ENCODE measurements around the gene MS4A6A. TPM values are rescaled to one million over a fixed set of nuclear protein-coding genes. Genes with fewer than 3 reads are reported as not detected.
A peak's percentile ranks its signal among the peaks of the same experiment; 100 is the strongest.
"Not testable (repeated sequence)": the region's sequence is repeated elsewhere in the genome, so short reads cannot be mapped to it uniquely, and the experiment has no call there.

The MS4A6A gene
- total RNA-seq, 2 experiments from 2014 or later: not detected

DNA sequence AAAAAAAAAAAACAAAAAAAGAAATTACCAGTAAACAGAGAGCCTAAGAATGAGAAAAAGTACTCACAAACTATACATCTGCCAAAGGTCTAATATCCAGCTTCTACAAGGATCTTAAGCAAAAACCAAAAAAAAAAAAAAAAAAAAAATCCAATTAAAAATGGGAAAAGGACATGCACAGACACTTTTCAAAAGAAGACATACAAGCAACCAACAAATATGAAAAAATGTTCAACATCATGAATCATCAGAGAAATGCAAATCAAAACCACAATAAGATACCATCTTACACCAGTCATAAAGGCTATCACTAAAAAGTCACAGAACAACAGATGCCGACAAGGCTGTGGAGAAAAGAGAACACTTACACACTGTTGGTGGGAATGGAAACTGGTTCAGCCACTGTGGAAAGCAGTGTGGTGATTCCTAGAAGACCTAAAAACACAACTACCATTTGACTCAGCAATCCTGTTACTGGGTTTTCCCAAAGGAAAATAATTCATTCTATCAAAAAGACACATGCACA is 18.3 kb downstream of the MS4A6A start:
- Mint-ChIP-seq H3K4me3 (no peak overlapping the region), H3K4me1 (peaks cover 9% of the 10 kb centered on the region), H3K9me3 (peaks cover 15% of the 10 kb centered on the region), H3K36me3 (no peaks in the 10 kb centered on the region), H3K27ac (peak overlapping the region; percentile 79), H3K27me3 (peaks cover 28% of the 10 kb centered on the region)
- DNase-seq: peak; percentile 17

DNA sequence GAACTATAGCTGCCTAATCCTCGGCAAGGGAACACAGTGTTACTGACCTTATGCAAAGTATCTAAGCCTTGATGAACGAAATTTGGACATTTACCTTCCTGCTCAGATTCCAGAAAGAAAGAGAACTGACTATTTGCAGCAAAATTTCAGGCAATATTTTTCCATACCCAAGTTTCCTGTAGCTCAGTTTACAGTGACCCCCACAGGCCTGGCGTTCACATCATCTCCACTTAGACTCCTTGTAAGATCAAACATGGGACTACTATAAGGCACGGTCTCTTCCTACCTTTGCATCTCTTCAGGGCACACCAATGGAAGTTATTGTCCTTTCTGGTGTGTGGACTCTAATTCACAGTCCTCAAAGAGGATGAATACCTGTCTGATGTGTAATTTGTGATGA is 21.1 kb downstream of the MS4A6A start:
- Mint-ChIP-seq H3K36me3 (no peaks in the 10 kb centered on the region), H3K27ac (no peak overlapping the region), H3K27me3 (peaks cover 36% of the 10 kb centered on the region), H3K9me3 (peaks cover 7% of the 10 kb centered on the region), H3K4me1 (peaks cover 9% of the 10 kb centered on the region), H3K4me3 (no peak overlapping the region)
- DNase-seq: no peak

DNA sequence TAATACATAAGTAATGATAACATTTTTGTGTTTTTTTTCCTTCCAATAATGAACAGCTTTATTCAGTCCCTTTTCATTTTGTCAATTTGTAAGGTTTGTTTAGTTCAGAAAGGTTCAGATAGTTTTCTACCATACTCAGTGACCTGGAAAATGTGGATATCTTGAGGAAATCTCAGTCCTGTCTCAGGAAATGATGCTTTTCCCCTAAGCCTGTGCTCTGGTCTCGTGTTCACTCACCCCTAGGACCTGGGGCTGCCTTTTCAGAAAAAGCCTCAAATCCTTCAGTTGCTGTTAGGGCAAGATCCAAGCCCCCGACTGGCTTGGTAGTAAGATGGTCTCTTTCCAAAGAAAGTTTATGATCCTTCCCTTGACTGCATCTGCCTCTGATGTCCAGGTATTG is 21.8 kb downstream of the MS4A6A start:
- no peak overlapping the region for H3K4me3 Mint-ChIP-seq
- H3K4me1 Mint-ChIP-seq: peaks cover 9% of the 10 kb centered on the region
- H3K36me3 Mint-ChIP-seq: no peaks in the 10 kb centered on the region

DNA sequence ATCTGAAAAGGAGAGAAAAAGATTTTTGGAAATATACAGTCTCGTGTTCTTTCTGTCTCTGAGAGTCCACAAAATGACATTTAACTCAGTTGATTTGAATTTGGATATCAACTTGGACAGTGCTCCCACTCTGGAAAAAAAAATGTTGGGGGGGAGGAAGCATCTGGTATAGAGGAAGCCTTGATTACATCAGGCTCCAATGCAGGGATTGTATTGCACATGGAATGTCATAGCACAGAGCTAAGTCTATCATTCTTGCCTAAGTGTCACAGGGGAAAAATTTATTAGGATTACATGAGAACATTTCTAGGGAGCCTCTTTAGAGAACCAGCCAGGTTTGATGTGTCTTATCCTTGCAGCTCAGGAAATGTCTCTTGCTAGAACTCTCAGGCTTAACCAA is 23.0 kb downstream of the MS4A6A start:
- Mint-ChIP-seq H3K4me3 (no peak overlapping the region), H3K9me3 (peaks cover 4% of the 10 kb centered on the region), H3K27me3 (peaks cover 24% of the 10 kb centered on the region), H3K4me1 (no peaks in the 10 kb centered on the region), H3K36me3 (no peaks in the 10 kb centered on the region), H3K27ac (no peak overlapping the region)
- no peak for DNase-seq

More for the DNA sequence above, 21.8 kb downstream of the MS4A6A start:
- Mint-ChIP-seq H3K9me3 (peaks cover 8% of the 10 kb centered on the region), H3K27me3 (peaks cover 31% of the 10 kb centered on the region), H3K27ac (no peak overlapping the region)
- no peak for DNase-seq

DNA sequence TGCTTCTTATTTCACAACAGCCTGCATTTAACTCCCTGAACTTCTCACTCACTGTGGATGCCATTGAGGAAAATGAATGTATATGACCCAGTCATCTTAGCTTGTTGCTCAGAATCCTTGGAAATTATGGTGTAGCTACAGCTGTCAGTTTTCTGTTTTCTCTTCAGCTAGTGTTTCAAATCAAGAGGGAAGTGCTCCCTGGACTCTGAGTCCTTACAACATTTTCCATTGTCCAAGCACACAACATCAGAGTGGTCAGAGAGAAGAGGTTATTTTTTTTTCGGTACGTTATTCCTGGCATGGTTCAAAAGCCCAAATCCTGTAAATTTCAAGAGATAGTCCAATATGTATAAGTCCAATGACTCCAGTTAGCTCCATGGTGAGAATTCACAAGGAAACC is 23.6 kb downstream of the MS4A6A start:
- H3K27ac Mint-ChIP-seq: no peak overlapping the region
- peaks cover 23% of the 10 kb centered on the region for H3K27me3 Mint-ChIP-seq
- H3K4me1 Mint-ChIP-seq: no peaks in the 10 kb centered on the region
- peaks cover 3% of the 10 kb centered on the region for H3K9me3 Mint-ChIP-seq
- H3K36me3 Mint-ChIP-seq: no peaks in the 10 kb centered on the region
- H3K4me3 Mint-ChIP-seq: no peak overlapping the region
- DNase-seq: no peak

DNA sequence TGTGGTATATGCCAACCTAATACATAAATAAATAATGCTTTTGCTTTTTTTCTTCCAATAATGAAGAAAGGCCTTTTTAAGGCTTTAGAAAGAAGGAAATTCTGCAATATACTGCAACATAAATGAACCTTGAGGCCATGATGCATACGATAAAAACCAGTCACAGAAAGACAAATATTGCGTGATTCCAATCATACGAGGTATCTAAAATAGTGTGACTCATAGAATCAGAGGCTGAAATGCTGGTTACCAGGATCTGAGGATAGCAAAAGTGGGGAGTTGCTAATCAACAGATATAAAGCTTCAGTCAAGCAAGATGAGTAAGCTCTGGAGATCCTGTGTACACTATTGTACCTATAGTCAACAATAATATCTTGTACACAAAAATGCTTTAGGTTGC is 24.2 kb downstream of the MS4A6A start:
- no peak overlapping the region for H3K27ac Mint-ChIP-seq
- no peak for DNase-seq
- H3K36me3 Mint-ChIP-seq: no peaks in the 10 kb centered on the region
- H3K27me3 Mint-ChIP-seq: peaks cover 23% of the 10 kb centered on the region
- H3K4me1 Mint-ChIP-seq: no peaks in the 10 kb centered on the region
- H3K4me3 Mint-ChIP-seq: no peak overlapping the region
- H3K9me3 Mint-ChIP-seq: peaks cover 3% of the 10 kb centered on the region

DNA sequence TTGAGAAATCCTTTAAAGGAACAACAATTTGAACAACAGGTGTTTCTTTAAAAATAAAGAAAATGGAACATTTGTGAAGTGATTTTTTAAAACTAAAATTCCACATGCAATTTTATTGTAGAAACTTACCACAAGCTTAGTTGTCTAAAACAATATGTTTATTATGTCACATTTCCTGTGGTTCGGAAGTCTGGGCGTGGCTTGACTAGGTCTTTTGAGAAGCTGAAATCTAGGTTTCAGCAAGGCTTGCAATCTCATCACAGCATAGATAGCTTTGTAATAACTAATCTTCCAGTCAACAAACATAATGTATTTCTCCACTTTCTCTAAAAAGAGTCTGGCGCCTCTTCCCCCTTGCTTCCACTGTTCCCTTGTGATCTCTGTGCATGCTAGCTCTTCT is 27.0 kb downstream of the MS4A6A start:
- H3K36me3 Mint-ChIP-seq: no peaks in the 10 kb centered on the region
- no peak for DNase-seq
- H3K4me1 Mint-ChIP-seq: no peaks in the 10 kb centered on the region
- peaks cover 26% of the 10 kb centered on the region for H3K27me3 Mint-ChIP-seq
- H3K9me3 Mint-ChIP-seq: peaks cover 3% of the 10 kb centered on the region
- no peak overlapping the region for H3K4me3 Mint-ChIP-seq
- no peak overlapping the region for H3K27ac Mint-ChIP-seq

DNA sequence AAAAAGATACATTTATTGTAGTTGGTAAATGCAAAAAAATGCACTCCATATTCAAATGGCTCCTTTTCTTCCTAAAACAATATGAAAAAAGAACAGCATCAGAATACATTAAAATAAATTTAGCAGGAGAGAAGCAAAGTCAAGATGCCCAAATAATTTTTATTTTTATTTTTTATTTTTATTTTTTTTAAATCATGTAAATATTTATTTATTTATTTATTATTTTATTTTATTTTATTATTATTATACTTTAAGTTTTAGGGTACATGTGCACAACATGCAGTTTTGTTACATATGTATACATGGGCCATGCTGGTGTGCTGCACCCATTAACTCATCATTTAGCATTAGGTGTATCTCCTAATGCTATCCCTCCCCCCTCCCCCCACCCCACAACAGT is 30.2 kb downstream of the MS4A6A start:
- not testable (repeated sequence) for H3K4me3 Mint-ChIP-seq, H3K9me3 Mint-ChIP-seq, DNase-seq, H3K27ac Mint-ChIP-seq, H3K36me3 Mint-ChIP-seq, H3K4me1 Mint-ChIP-seq
- peaks cover 15% of the 10 kb centered on the region for H3K27me3 Mint-ChIP-seq

DNA sequence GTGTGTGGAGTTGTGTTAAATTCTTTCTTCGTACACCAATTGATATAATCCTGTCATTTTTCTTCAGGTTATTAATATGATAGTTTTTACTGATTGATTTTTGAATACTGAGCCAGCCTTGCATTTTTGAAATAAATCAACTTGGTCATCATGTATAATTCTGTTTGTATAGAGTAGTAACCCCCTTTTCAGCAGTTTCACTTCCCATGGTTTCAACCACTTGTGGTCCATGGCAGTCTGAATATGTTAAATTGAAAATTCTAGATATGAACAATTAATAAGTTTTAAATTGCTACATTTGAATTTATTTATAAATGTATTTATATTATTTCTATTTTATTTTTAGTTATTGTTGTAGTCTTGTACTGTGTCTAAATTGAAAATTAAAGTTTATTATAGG is 32.6 kb downstream of the MS4A6A start:
- H3K27ac Mint-ChIP-seq: no peak overlapping the region
- H3K4me1 Mint-ChIP-seq: no peaks in the 10 kb centered on the region
- H3K9me3 Mint-ChIP-seq: no peaks in the 10 kb centered on the region
- no peak for DNase-seq
- no peak overlapping the region for H3K4me3 Mint-ChIP-seq
- peaks cover 11% of the 10 kb centered on the region for H3K27me3 Mint-ChIP-seq
- no peaks in the 10 kb centered on the region for H3K36me3 Mint-ChIP-seq

DNA sequence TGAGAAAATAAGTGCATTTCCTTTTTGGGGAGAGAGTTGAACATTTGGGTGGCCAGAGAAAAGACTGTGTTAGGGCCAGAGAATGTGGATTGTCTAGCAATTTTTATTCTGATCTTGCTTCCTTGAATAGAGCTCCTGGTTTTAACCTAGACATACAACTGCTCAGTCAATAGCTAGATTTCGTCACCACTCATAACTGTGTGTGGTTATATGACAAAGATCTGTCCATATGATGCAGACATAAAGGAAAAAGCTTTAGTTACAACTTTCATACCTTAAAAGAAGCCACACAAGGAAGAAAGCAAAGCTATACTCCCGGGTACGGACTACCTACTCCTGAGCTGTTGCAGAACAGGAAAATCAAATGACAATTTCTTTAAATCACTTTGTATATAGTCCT is 37.2 kb downstream of the MS4A6A start:
- Mint-ChIP-seq H3K4me3 (no peak overlapping the region), H3K27ac (no peak overlapping the region), H3K4me1 (no peaks in the 10 kb centered on the region), H3K9me3 (no peaks in the 10 kb centered on the region), H3K36me3 (no peaks in the 10 kb centered on the region), H3K27me3 (peaks cover 7% of the 10 kb centered on the region)
- no peak for DNase-seq

DNA sequence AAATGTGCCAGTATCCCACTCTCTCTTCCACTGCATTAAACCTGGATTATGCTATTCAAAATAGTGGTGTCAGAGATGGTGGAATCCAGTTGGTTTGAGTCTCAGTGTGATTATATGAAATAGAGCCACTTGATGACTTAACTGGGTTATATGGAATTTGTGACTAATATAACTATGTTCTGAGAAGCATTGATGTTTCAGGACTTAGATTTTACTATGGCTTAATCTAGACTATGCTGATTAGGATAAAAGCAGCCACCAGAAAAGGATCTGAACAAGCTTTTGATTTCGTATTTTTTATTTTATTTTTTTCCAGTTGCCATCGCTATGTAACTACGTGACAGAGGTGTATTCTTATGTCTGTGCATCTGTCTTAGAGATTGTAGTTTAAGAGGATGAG is 39.1 kb downstream of the MS4A6A start:
- Mint-ChIP-seq H3K27me3 (peaks cover 7% of the 10 kb centered on the region), H3K4me3 (no peak overlapping the region), H3K4me1 (no peaks in the 10 kb centered on the region), H3K9me3 (no peaks in the 10 kb centered on the region), H3K36me3 (no peaks in the 10 kb centered on the region), H3K27ac (no peak overlapping the region)
- no peak for DNase-seq

DNA sequence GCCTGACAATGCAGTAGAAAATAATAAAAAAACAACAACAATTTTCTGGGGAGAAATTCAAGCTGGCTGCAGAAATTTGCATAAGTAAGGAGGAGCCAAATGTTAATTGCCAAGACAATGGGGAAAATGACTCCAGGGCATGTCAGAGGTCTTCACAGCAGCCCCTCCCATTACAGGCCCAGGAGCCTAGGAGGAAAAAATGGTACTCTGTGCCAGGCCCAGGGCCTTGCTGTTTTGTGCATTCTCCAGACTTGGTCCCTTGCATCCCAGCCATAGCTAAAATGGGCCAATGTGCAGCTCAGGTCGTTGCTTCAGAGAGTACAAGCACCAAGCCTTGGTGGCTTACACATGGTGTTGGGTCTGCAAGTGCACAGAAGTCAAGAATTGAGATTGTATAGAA is 49.0 kb downstream of the MS4A6A start:
- no peaks in the 10 kb centered on the region for H3K36me3 Mint-ChIP-seq
- H3K9me3 Mint-ChIP-seq: peaks cover 17% of the 10 kb centered on the region
- H3K27me3 Mint-ChIP-seq: peaks cover 18% of the 10 kb centered on the region
- no peaks in the 10 kb centered on the region for H3K4me1 Mint-ChIP-seq
- DNase-seq: no peak
- H3K4me3 Mint-ChIP-seq: no peak overlapping the region
- H3K27ac Mint-ChIP-seq: no peak overlapping the region

DNA sequence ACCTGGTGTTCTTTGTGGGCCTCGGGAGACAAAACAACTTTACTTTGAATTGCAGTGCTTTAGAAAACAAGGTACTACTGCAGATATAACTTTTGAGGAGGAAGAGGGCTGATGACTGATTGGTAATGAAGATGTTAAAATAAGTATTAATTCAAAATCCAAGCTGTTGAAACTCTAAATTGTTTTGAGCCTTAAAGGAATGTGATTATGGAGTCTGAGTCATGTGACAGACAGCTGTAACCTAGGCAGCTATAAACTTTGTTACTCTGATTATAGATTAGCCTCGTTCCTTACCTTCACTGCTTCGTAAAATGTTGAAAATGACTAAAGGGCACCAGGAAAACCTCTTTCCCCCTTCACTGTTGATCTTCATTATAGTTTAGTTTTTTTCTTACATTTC is 51.0 kb downstream of the MS4A6A start:
- H3K36me3 Mint-ChIP-seq: no peaks in the 10 kb centered on the region
- no peak overlapping the region for H3K27ac Mint-ChIP-seq
- H3K27me3 Mint-ChIP-seq: peaks cover 8% of the 10 kb centered on the region
- no peaks in the 10 kb centered on the region for H3K4me1 Mint-ChIP-seq
- H3K4me3 Mint-ChIP-seq: no peak overlapping the region
- no peak for DNase-seq
- H3K9me3 Mint-ChIP-seq: peaks cover 17% of the 10 kb centered on the region

DNA sequence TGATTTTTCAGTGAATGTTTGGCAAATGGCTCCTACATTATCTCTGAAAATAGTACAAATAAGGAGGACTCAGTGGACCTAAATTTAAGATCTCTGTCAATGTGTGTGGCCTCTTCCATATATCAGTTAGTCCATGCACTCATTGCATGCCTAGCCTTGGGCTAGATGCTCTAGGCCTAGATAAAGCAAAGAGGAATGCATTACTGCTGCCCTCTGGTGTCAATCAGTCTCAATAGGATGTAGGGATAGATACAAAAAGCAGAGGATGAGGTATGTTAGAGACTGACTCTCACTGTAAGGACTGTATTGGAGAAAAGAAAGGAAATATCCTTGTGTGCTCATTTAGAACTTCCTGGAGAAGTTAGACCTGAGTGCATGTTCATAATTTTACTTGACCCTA is 52.4 kb downstream of the MS4A6A start:
- Mint-ChIP-seq H3K36me3 (no peaks in the 10 kb centered on the region), H3K4me1 (no peaks in the 10 kb centered on the region), H3K4me3 (no peak overlapping the region), H3K27ac (no peak overlapping the region), H3K27me3 (peaks cover 3% of the 10 kb centered on the region), H3K9me3 (peaks cover 11% of the 10 kb centered on the region)
- DNase-seq: no peak

DNA sequence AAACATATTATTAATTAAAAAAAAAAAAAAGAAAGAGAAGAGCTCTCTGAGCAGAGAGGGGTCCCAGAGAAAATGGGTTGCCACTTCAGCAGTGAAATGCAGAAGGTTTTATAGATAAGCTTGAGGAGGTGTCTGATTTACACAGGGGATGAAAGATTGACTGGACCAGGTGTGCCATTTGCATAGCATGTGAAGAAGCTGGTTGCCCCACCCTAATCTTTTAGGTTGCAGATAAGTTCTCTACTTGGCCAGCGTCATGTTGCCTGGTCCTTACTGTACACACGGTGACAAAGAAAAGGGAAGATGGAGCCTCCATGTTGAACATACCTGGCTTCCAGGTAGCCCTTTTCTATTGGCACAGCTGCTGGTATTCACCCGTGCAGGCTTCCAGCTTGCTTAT is 53.0 kb downstream of the MS4A6A start:
- no peaks in the 10 kb centered on the region for H3K36me3 Mint-ChIP-seq
- H3K4me3 Mint-ChIP-seq: no peak overlapping the region
- H3K27ac Mint-ChIP-seq: no peak overlapping the region
- H3K4me1 Mint-ChIP-seq: no peaks in the 10 kb centered on the region
- peaks cover 3% of the 10 kb centered on the region for H3K27me3 Mint-ChIP-seq
- DNase-seq: no peak
- H3K9me3 Mint-ChIP-seq: peaks cover 11% of the 10 kb centered on the region

DNA sequence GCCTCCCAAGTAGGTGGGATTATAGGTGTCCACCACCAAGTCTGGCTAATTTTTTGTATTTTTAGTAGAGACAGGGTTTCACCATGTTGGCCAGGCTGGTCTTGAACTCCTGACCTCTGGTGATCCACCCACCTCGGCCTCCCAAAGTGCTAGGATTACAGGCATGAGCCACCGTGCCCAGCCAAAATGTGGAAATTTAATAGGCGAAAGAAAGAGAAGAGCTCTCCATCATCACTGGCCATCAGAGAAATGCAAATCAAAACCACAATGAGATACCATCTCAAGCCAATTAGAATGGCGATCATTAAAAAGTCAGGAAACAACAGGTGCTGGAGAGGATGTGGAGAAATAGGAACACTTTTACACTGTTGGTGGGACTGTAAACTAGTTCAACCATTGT is 54.0 kb downstream of the MS4A6A start:
- DNase-seq, H3K4me1 Mint-ChIP-seq, H3K27ac Mint-ChIP-seq, H3K27me3 Mint-ChIP-seq, H3K36me3 Mint-ChIP-seq, H3K4me3 Mint-ChIP-seq, H3K9me3 Mint-ChIP-seq: not testable (repeated sequence)

DNA sequence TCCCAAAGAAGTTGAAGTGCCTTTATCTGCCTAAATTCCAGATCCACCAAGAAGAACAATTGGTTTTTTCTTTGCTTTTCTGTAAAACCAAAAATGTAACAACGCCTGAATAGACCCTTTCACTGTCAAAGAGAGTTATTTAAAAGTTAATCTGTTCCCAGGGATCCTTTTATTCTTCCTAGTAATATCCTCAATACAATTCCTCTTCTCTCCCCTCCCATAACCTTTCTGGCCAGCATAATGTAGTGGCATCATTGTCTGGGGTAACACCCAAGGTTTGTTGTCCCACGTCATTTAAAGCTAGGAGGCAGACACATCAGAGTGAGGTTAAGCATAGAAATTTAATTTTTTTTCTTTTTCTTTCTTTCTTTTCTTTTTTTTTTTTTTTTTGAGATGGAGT is 54.5 kb downstream of the MS4A6A start:
- no peak for DNase-seq
- no peaks in the 10 kb centered on the region for H3K4me1 Mint-ChIP-seq
- H3K27me3 Mint-ChIP-seq: no peaks in the 10 kb centered on the region
- peaks cover 3% of the 10 kb centered on the region for H3K9me3 Mint-ChIP-seq
- no peaks in the 10 kb centered on the region for H3K36me3 Mint-ChIP-seq
- no peak overlapping the region for H3K27ac Mint-ChIP-seq
- H3K4me3 Mint-ChIP-seq: no peak overlapping the region
